GM13976 (cell line): ENCODE measurements around the gene CAD.

Experiments
- DNase-seq: peaks from one replicate; pipeline ENCODE4 v3.0.0; 2012; ENCODE audit warnings: low spot score
- in situ Hi-C: fragments of 300-500 bp; cut with MboI; formaldehyde crosslinking; loops from one replicate; pipeline ENCODE4 v1.12.0; 2022; ENCODE audit warnings: low sequenced_read_pairs, mixed read lengths, inconsistent platforms; ENCODE audit not compliant: unreplicated experiment
- TF ChIP-seq, protein P1 (sequence below): IDR thresholded peaks from 2 replicates; pipeline ENCODE4 v1.5.1; 2012; ENCODE audit warnings: borderline replicate concordance, mild to moderate bottlenecking; ENCODE audit not compliant: insufficient read depth; ENCODE audit errors: extremely low read depth, missing control alignments, control extremely low read depth

CAD gene

DNA sequence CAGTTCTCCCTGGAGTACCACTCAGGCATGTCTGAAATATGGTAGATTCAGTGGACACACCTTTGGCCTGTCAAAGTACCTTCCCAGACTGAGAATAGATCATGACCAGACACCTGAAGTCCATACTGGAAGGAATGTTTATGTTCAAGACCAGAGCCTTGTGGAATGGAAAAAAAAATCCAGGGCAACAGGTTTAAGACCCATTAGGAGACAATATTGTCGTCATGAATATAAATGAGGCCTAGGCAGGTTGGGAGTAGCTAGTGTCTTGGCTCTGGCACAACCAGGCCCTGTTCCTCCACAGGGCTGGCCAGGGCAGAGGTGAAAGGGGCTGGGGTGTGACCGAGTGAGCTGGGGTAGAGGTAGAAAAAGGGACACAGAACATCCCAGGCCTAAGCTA lies 18.5 kb upstream of the CAD start:
- TF ChIP-seq, protein P1, sequence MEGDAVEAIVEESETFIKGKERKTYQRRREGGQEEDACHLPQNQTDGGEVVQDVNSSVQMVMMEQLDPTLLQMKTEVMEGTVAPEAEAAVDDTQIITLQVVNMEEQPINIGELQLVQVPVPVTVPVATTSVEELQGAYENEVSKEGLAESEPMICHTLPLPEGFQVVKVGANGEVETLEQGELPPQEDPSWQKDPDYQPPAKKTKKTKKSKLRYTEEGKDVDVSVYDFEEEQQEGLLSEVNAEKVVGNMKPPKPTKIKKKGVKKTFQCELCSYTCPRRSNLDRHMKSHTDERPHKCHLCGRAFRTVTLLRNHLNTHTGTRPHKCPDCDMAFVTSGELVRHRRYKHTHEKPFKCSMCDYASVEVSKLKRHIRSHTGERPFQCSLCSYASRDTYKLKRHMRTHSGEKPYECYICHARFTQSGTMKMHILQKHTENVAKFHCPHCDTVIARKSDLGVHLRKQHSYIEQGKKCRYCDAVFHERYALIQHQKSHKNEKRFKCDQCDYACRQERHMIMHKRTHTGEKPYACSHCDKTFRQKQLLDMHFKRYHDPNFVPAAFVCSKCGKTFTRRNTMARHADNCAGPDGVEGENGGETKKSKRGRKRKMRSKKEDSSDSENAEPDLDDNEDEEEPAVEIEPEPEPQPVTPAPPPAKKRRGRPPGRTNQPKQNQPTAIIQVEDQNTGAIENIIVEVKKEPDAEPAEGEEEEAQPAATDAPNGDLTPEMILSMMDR, result no peak
- DNase-seq, result no peak
- in situ Hi-C loops, result loop anchor here (10.0 to 25.0 kb wide), 2 partner anchors 104 to 236 kb away; partner anchors contain the start of gene MAPRE3

DNA sequence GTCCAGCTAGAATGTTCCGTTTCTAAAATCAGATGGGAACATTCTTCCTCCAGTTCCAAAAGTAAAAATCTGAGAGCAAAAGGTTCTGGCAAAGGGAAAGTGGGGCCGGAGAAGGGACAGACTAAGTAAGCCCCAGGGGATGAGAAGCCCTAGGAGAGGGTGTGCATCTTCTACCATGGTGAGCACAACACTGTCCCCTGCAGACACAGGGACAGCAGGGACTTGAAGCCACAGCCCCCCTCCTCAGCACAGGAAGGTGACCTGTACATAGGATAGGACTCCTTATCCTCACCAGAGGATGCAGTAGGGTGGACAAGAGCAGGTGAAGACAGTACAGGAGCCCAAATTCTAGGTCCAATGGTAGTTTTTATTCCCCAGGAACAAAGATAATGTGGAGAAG lies 17.9 kb upstream of the CAD start:
- in situ Hi-C loops, result loop anchor here (10.0 to 25.0 kb wide), 2 partner anchors 104 to 237 kb away; partner anchors contain the start of gene MAPRE3
- TF ChIP-seq, protein P1, result no peak

DNA sequence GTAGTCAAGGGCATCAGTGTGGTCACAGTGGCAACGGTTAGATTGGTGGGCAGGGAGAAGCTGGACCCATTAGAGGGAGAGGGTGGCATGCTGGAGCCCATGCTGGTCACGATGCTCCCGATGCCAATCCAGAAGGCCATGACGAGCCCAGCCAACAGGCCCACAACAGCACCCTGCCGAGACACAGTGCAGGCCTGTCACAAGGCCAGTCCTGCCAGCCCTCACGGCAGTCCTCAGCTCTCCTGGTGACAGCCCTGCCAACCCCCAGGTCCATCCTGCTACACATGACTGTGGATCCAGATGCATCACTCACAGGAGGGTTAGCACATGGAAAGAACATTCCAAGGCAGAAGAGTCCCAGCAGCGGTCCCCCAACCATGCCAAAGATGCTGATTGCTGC lies 15.5 kb upstream of the CAD start:
- no peak for DNase-seq
- in situ Hi-C loops, result no loop called here
- TF ChIP-seq, protein P1, result no peak

More for the DNA sequence above, 17.9 kb upstream of the CAD start:
- no peak for DNase-seq

DNA sequence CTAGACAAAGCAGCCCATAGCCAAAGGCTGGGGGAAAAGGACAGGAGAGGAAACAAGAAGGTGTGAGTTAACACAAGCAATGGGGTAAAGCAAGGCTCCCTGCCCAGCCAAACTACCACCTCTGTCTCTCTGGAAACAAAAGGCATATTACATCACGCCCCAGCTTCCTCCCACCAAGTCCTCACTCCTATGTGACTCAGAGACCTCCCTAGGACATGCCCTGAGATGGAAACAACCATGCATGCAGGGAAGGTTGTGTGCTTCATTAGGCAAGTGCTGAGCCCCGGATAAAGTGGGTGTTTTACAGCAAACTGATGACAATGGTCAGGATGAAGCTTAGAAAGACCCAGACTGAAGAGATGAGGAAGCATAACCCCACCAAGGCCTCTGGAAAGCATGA lies 14.3 kb upstream of the CAD start:
- no peak for DNase-seq
- in situ Hi-C loops, result no loop called here
- TF ChIP-seq, protein P1, result no peak

DNA sequence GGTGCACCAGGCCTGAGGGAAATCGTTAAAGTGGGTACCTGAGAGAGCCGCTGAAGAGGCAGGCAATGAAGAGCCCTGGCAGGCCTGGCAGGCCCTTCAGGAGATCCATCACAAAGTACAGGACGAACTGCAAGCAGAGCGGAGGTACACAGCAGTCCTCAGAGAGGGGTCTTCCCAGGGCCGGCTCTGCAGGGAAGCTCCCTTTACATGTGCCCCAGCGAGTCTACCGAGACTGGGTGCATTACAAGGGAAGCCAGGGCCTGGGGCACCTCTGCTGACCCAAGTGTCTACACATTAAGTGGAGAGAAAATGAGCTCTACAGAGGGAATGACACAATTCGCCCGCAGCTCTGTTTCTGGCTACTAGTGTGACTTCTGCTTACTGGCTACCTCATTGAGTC lies 13.4 kb upstream of the CAD start:
- no peak for DNase-seq
- TF ChIP-seq, protein P1, result no peak
- in situ Hi-C loops, result no loop called here

DNA sequence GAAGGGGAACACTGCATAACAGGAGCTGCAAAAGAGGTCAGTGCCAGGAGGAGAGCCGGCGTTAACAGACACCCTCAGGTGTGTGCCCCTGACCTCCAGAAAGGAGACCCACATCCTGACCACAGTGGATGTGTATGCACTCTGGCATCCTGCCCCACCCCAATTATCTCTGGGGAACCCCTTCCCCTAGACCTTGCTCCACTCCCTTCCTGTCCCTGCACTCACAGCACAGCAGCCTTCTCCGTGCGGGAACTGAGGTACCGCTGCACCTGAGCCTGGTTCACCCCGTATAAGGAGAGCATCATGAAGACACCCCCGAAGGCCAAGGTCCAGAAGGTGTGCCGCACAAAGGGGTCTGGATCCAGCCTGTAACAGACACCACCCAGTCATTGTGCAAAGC lies 12.6 kb upstream of the CAD start:
- in situ Hi-C loops, result no loop called here
- peak; percentile 9 for DNase-seq
- TF ChIP-seq, protein P1, result no peak

DNA sequence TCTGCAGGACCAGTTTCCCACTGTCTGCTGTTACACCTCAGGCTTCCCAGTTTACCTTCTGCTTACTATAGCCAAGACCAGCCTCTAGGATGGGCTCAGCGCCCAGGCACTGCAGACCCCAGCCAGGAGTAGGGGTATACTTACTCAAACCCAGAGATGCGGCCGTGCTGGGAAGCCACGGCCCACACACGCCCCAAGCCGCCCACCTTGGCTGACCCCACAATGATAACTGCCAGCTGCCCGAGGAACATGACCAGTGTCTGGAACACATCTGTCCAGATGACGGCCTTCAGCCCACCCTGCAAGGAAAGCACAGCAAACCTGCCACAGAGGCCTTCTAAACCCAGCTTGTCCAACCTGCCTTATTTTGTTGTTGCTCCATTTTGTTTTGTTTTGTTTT lies 12.0 kb upstream of the CAD start:
- in situ Hi-C loops, result no loop called here
- peak; percentile 10 for DNase-seq

More for the DNA sequence above, 12.0 kb upstream of the CAD start:
- TF ChIP-seq, protein P1, result no peak
